SKM-1 (cell line): ENCODE data around the gene USP27X.

Experiments
- DNase-seq: peaks from one replicate; lab custom pipeline; 2025; ENCODE audit not compliant: unreplicated experiment; lab: John Stamatoyannopoulos, UW

Gene USP27X

GRCh38 chrX:49880668-49881067 is 1.4 kb downstream of the USP27X start:
- DNase-seq = no peak

- DNase-seq = peak; percentile 54
Observed at GRCh38 chrX:49884290-49884862, 5.1 kb downstream of the USP27X start.

DNA sequence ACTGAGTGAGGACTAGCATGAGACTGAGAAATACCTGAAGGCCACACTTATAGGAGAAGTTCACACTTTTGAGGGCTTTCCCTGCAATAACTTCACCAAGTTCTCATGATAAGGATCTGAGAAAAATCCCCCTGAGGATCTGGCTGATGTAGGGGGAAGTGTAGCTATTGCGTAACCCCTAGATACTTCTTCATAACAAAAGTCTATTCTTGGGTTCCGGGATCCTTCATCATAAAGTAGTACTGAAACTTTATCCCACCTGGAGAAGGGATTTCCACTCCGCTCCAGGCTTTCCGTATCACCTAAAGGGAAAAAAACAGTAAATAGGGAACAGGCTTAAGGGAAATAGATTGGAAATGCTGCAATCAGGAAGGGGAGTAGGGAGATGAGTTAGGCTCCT is 13.3 kb downstream of the USP27X start:
- no peak for DNase-seq

- DNase-seq = no peak
Observed at GRCh38 chrX:49896951-49897350, 17.7 kb downstream of the USP27X start.

DNA sequence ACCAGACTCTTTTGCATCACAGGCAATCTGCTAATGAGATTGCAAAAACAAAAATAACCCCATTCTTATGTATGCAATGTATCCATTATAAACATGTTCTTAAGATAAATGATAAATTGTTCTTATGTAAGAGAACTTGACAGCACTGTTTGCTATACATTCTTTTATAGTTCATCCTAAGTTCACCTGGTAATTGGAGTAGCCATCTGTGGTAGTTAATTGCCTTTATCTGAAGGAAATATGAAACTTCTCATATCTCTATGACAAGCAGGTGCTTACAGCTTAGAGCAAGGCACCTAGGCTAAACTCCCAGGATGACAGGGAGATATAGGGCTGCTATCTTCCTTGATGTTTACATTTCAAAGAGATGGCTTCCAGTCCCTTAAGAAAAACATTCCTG is 21.8 kb downstream of the USP27X start:
- no peak for DNase-seq

DNA sequence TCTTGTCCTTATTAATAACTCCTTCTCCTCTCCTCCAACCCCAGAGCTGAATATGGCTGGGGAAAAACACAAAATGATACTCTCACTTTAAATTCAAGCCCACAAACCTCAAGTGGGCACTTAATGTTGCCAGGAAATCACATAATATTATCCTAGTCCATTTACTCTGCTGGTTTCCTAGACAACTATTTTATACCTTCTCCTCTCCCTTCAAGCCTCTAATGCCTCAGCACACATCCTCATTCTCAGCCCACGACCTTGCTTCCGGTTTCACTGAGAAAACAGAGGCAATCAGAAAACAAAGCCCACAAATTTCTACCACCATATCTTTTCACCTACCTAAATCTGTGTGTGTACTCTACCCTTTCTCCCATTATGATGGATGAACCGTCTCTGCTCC is 31.1 kb downstream of the USP27X start:
- DNase-seq = no peak

GRCh38 chrX:49912086-49912485 is 32.8 kb downstream of the USP27X start:
- DNase-seq = no peak

- no peak for DNase-seq
Observed at GRCh38 chrX:49912861-49913260, 33.6 kb downstream of the USP27X start.

DNA sequence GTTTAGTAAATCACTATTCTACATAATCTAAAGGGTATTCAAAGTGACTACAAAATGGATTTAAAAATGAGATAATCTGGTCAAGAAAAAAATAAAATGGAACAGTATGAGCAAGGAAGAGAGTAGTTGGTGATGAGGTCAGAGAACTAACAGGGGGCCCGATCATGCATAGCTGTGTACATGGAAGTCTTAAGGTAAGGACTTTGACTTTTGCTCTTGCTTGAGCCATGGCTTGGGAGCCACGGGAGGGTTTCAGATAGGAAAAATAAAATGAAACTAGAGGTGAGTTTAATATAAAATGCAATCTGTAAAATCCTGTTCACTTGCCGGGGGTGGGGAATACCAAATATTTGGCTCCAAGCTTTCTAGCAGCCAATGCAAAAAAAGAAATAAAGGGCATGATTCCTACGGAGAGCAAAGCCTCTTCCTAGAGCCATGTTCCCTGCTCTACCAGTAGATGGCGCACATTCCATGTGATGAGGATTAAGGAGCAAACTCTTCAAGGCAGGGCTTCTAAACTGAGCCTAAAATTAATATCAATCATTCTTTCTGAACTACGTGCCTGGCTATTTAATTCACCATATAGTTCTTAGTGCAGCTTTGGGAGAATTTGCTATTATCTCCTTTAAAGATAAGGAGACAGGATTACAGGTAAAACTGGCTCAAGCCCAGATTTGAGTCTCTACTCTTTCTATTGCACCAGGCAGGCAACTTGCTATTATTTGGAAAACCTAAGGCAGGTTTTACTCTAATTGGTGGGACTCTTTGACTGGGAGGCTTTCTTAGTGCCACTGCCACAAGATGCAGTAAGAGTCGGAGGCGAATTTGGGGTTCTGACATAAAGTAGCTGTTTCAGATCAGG is 36.3 kb downstream of the USP27X start:
- peak; percentile 4 for DNase-seq

GRCh38 chrX:49919617-49920016 is 40.3 kb downstream of the USP27X start:
- no peak for DNase-seq

- DNase-seq = no peak
Observed at GRCh38 chrX:49921109-49921508, 41.8 kb downstream of the USP27X start.

DNA sequence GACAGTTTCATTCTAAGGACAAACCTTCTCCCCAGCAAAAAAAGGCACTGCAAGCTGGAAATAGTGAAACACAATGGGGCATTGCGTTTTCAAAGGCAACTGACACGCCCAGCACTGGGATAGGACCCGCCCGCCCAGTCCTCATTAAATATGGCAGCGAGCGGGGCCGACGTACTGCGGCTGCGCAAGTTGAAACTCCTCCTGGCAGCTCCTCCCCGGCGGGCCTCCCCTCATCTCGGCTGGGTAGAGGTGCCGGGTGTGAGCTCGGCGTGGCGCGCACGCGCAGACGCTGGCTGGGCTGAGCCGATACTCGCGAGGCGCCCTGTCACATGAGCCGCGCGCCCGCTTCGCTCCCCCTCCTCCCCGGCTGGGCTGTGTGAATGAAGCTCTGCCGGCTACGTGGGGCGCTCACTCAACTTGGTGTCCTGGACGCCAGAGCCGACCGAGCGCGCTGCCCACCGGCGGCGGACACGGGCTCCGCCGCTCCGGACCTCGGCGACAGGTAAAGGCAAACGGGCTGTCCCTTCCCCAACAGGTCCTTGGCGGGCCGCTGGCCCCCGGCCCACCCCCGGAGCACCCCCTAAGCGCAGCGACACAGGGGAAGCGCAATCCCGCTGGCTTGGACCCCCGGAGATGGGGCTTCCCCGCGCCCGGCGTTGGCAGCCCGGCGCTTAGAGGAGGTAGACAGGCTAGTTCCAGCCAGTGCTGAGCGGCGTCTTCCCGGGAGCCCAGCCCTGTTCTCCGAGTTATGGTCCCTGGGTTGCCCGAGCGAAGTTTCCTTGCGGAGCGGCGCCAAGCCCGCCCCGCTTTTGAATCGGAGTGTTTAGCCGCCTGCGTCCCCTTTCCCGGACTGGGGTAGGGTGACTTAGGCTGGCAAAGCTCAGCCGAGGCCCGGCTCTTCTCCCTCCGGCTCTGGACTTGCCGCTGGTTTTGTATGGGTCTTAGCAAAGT is 43.3 kb downstream of the USP27X start, which contains the start of gene CLCN5:
TSS of gene CLCN5 (plus strand) at position 306 of the 951 bp plus-strand sequence. CDS start 2,703 bp downstream, outside the sequence.
- DNase-seq = peak; percentile 79

GRCh38 chrX:49925176-49925575 is 45.9 kb downstream of the USP27X start:
- DNase-seq = no peak

DNA sequence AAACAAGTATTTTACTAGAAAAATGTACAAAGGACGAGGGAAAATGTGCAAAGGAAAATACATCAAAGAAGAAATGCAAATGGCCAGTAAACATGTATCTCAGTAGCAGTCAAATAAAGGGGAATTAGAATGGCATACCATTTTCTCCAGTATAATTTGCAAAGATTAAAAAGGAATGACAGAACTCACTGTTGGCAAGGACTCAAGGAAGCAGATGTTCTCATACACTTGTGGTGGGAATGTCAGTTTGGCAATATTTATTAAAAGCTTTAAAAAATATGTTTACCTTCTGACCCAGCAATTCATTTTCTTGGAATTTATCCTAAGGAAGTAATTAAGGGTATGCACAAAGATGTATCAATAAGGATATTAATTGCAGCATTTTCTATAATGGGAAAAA is 50.8 kb downstream of the USP27X start:
- DNase-seq = no peak
